HTR-8/SVneo (cell line): ENCODE measurements around the gene PGC.
A peak's percentile ranks its signal among the peaks of the same experiment; 100 is the strongest.

ENCODE experiments used
- DNase-seq: peaks from one replicate; pipeline ENCODE4 v3.0.0; 2011; ENCODE audit warnings: low spot score, mixed read lengths; ENCODE audit not compliant: insufficient read length
- FAIRE-seq: peaks from 2 replicates; lab custom pipeline; 2011; peaks lifted over from hg19 to GRCh38; lab: Jason Lieb, UNC

Gene PGC

GRCh38 chr6:41732591-41733359 lies 14.4 kb downstream of the PGC start:
- FAIRE-seq (no peak), DNase-seq (no peak)

GRCh38 chr6:41732149-41732548 lies 15.0 kb downstream of the PGC start:
- DNase-seq (no peak), FAIRE-seq (no peak)

- FAIRE-seq = no peak
Measured at GRCh38 chr6:41731561-41732086, 15.6 kb downstream of the PGC start.

GRCh38 chr6:41730531-41731436 lies 16.4 kb downstream of the PGC start:
- DNase-seq = no peak

More at GRCh38 chr6:41731561-41732086, 15.6 kb downstream of the PGC start:
- no peak for DNase-seq

GRCh38 chr6:41729624-41730023 lies 17.6 kb downstream of the PGC start:
- FAIRE-seq (no peak), DNase-seq (no peak)

More at GRCh38 chr6:41730531-41731436, 16.4 kb downstream of the PGC start:
- FAIRE-seq = no peak

GRCh38 chr6:41728954-41729353 lies 18.2 kb downstream of the PGC start:
- FAIRE-seq = no peak

GRCh38 chr6:41728073-41728936 lies 18.9 kb downstream of the PGC start:
- FAIRE-seq (no peak), DNase-seq (no peak)

More at GRCh38 chr6:41728954-41729353, 18.2 kb downstream of the PGC start:
- DNase-seq = no peak

GRCh38 chr6:41727705-41728072 lies 19.5 kb downstream of the PGC start:
- DNase-seq (no peak), FAIRE-seq (no peak)

GRCh38 chr6:41726876-41727275 lies 20.3 kb downstream of the PGC start:
- no peak for DNase-seq
- FAIRE-seq = no peak

GRCh38 chr6:41724586-41725501 lies 22.4 kb downstream of the PGC start:
- no peak for FAIRE-seq
- no peak for DNase-seq

- DNase-seq (no peak), FAIRE-seq (no peak)
Measured at GRCh38 chr6:41724228-41724580, 23.0 kb downstream of the PGC start.

- FAIRE-seq = peak; percentile 55
Measured at GRCh38 chr6:41723530-41724227, 23.5 kb downstream of the PGC start.

GRCh38 chr6:41722969-41723529 lies 24.1 kb downstream of the PGC start:
- FAIRE-seq = peak; percentile 65
- DNase-seq = no peak

More at GRCh38 chr6:41723530-41724227, 23.5 kb downstream of the PGC start:
- DNase-seq = peak; percentile 94

- no peak for DNase-seq
- FAIRE-seq = no peak
Measured at GRCh38 chr6:41721414-41721813, 25.8 kb downstream of the PGC start.

- FAIRE-seq (no peak), DNase-seq (no peak)
Measured at GRCh38 chr6:41720783-41721182, 26.4 kb downstream of the PGC start.

GRCh38 chr6:41720262-41720620 lies 27.0 kb downstream of the PGC start:
- DNase-seq (no peak), FAIRE-seq (no peak)

- FAIRE-seq (no peak), DNase-seq (no peak)
Measured at GRCh38 chr6:41719436-41720261, 27.5 kb downstream of the PGC start.
